B cell (primary cell): ENCODE data around the gene EME1.

ENCODE experiments used
- EZH2 ChIP-seq: IDR thresholded peaks from 2 replicates; pipeline ENCODE4 v1.6.1; 2012; ENCODE audit warnings: borderline replicate concordance, low read depth, mild to moderate bottlenecking, moderate library complexity, low read length; ENCODE audit not compliant: insufficient read depth, poor library complexity, severe bottlenecking
- TF ChIP-seq, protein P1 (sequence below): fragments of 200-600 bp; IDR thresholded peaks from one replicate; pipeline ENCODE4 v1.8.0; 2022; ENCODE audit warnings: antibody characterized with exemption, mild to moderate bottlenecking

DNA sequence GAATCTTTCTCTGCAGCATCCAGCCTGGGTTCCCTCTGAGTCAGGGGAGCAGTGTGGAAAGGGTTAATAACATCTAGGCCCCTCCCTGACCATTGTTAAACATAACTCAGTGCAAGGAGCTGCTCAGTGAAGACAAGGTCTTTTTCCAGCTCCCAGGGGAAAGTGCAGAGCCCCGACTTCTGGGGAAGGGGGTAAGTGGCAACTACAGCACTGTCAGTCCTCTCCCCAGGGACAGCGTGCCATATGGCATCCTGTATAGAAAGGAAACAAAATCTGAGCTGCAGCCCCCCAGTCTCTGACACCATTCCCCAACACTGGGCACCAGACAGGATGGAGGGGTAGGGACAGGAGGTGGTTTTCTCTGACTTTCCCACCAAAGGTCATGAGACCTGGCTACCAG, 7.9 kb upstream of the EME1 start:
- TF ChIP-seq EZH2, result no peak
- TF ChIP-seq, protein P1, sequence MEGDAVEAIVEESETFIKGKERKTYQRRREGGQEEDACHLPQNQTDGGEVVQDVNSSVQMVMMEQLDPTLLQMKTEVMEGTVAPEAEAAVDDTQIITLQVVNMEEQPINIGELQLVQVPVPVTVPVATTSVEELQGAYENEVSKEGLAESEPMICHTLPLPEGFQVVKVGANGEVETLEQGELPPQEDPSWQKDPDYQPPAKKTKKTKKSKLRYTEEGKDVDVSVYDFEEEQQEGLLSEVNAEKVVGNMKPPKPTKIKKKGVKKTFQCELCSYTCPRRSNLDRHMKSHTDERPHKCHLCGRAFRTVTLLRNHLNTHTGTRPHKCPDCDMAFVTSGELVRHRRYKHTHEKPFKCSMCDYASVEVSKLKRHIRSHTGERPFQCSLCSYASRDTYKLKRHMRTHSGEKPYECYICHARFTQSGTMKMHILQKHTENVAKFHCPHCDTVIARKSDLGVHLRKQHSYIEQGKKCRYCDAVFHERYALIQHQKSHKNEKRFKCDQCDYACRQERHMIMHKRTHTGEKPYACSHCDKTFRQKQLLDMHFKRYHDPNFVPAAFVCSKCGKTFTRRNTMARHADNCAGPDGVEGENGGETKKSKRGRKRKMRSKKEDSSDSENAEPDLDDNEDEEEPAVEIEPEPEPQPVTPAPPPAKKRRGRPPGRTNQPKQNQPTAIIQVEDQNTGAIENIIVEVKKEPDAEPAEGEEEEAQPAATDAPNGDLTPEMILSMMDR, result no peak
